MM.1S (cell line): ENCODE measurements around the gene TMEM161B.

ENCODE experiments used
- DNase-seq: peaks from one replicate; pipeline ENCODE4 v3.0.0-alpha.2; 2015
- H2AFZ ChIP-seq: fragments of 300-600 bp; sonication (generic); 2 replicates; pipeline ENCODE4 v1.6.0; 2016; ENCODE audit warnings: antibody characterized with exemption, low read length
- H3F3A ChIP-seq: fragments of 300-600 bp; sonication (generic); 2 replicates; pipeline ENCODE4 v1.6.1; 2016; ENCODE audit warnings: mild to moderate bottlenecking, antibody characterized with exemption, low read length, moderate library complexity, mixed read lengths; ENCODE audit not compliant: insufficient read depth
- H3K27ac ChIP-seq: fragments of 300-600 bp; sonication (generic); 2 replicates; pipeline ENCODE4 v1.5.1; 2016; ENCODE audit warnings: mild to moderate bottlenecking, low read length
- H3K27me3 ChIP-seq: fragments of 300-600 bp; sonication (generic); replicated peaks from 2 replicates; pipeline ENCODE4 v1.6.0; 2016; ENCODE audit warnings: low read length; ENCODE audit not compliant: insufficient read depth
- H3K36me3 ChIP-seq: fragments of 300-600 bp; sonication (generic); replicated peaks from 2 replicates; pipeline ENCODE4 v1.6.1; 2016; ENCODE audit warnings: mild to moderate bottlenecking, low read length, mixed read lengths; ENCODE audit not compliant: insufficient read depth
- H3K4me1 ChIP-seq: fragments of 300-600 bp; sonication (generic); 2 replicates; pipeline ENCODE4 v1.6.1; 2016; ENCODE audit warnings: low read length, mixed read lengths
- H3K4me2 ChIP-seq: fragments of 300-600 bp; sonication (generic); 2 replicates; pipeline ENCODE4 v1.6.0; 2016; ENCODE audit warnings: low read depth, low read length
- H3K4me3 ChIP-seq: fragments of 300-600 bp; sonication (generic); 2 replicates; pipeline ENCODE4 v1.5.1; 2016; ENCODE audit warnings: low read length, mixed read lengths
- H3K79me2 ChIP-seq: fragments of 300-600 bp; sonication (generic); 2 replicates; pipeline ENCODE4 v1.6.1; 2016; ENCODE audit warnings: mixed run types, low read length, mixed read lengths
- H3K9ac ChIP-seq: fragments of 300-600 bp; sonication (generic); 2 replicates; pipeline ENCODE4 v1.6.1; 2016; ENCODE audit warnings: low read length, mixed read lengths
- H3K9me2 ChIP-seq: fragments of 300-600 bp; sonication (generic); replicated peaks from 2 replicates; pipeline ENCODE4 v1.6.1; 2016; ENCODE audit warnings: mild to moderate bottlenecking, low read length, mixed read lengths; ENCODE audit not compliant: insufficient read depth
- H3K9me3 ChIP-seq: fragments of 300-600 bp; sonication (generic); replicated peaks from 2 replicates; pipeline ENCODE4 v1.6.1; 2016; ENCODE audit warnings: mild to moderate bottlenecking, low read length, mixed read lengths; ENCODE audit not compliant: insufficient read depth
- H4K20me1 ChIP-seq: fragments of 300-600 bp; sonication (generic); 2 replicates; pipeline ENCODE4 v1.6.1; 2016; ENCODE audit warnings: mild to moderate bottlenecking, low read length, moderate library complexity, mixed read lengths; ENCODE audit not compliant: insufficient read depth
- CTCF ChIP-seq: fragments of 300-600 bp; sonication (generic); IDR thresholded peaks from 2 replicates; pipeline ENCODE4 v1.5.1; 2016; ENCODE audit warnings: antibody characterized with exemption, low read length, mixed read lengths
- EZH2 ChIP-seq: fragments of 300-600 bp; sonication (generic); optimal IDR thresholded peaks from 2 replicates; pipeline ENCODE3; 2017; ENCODE audit warnings: low read depth, mild to moderate bottlenecking, antibody characterized with exemption, low read length, mixed read lengths
- EZH2phosphoT487 ChIP-seq: fragments of 300-600 bp; sonication (generic); IDR thresholded peaks from 2 replicates; pipeline ENCODE4 v1.6.1; 2018; ENCODE audit warnings: antibody characterized with exemption, low read length

Gene TMEM161B

DNA sequence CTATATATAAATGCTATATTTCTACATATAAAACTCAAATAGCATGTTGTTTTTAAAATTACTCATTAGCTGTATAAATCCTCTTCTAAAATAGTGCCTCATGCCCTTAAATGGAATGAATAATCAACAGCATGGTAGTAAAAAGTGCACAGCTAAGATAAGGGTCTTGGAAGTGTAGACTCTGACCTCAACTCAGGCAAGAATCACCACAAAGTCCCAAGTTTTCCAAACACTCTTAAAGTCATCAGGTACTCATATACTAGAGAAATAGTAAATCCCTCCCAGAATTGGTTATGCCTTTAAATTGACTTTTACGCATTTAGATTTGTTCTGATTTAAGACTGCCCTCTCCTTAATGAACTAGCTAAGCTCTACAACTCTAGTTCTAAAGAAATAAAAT is 113.8 kb downstream of the TMEM161B start:
- Histone ChIP-seq H3K27me3 (no peaks in the 10 kb centered on the region), H3K9ac (no peak overlapping the region), H3K4me1 (no peaks in the 10 kb centered on the region), H3K9me2 (no peaks in the 10 kb centered on the region), H3K36me3 (no peaks in the 10 kb centered on the region), H3K4me2 (no peak overlapping the region), H2AFZ (no peak overlapping the region), H4K20me1 (no peaks in the 10 kb centered on the region), H3K79me2 (no peaks in the 10 kb centered on the region), H3K9me3 (no peaks in the 10 kb centered on the region), H3F3A (no peaks in the 10 kb centered on the region), H3K4me3 (no peak overlapping the region), H3K27ac (no peak overlapping the region)
- TF ChIP-seq CTCF (no peak), EZH2phosphoT487 (no peak), EZH2 (no peak)
- no peak for DNase-seq

GRCh38 chr5:88150747-88151146 is 117.9 kb downstream of the TMEM161B start:
- no peak overlapping the region for H3K4me2 ChIP-seq
- no peak overlapping the region for H3K9ac ChIP-seq
- no peaks in the 10 kb centered on the region for H3K9me2 ChIP-seq
- H3K79me2 ChIP-seq: no peaks in the 10 kb centered on the region
- no peak overlapping the region for H3K27ac ChIP-seq
- no peaks in the 10 kb centered on the region for H3K27me3 ChIP-seq
- no peak for DNase-seq
- H4K20me1 ChIP-seq: no peaks in the 10 kb centered on the region
- no peak overlapping the region for H3K4me3 ChIP-seq
- no peak for TF ChIP-seq CTCF
- TF ChIP-seq EZH2phosphoT487: no peak
- no peak for TF ChIP-seq EZH2
- H3K36me3 ChIP-seq: no peaks in the 10 kb centered on the region
- H3F3A ChIP-seq: no peaks in the 10 kb centered on the region
- H3K9me3 ChIP-seq: no peaks in the 10 kb centered on the region
- no peaks in the 10 kb centered on the region for H3K4me1 ChIP-seq
- H2AFZ ChIP-seq: no peak overlapping the region

- Histone ChIP-seq H3K27me3 (no peaks in the 10 kb centered on the region), H3F3A (peaks cover 6% of the 10 kb centered on the region; the same call in 1 of the 2 replicates), H3K4me3 (no peak overlapping the region), H3K27ac (no peak overlapping the region), H3K4me1 (no peaks in the 10 kb centered on the region), H4K20me1 (no peaks in the 10 kb centered on the region), H3K9me3 (no peaks in the 10 kb centered on the region), H3K9me2 (no peaks in the 10 kb centered on the region), H3K79me2 (no peaks in the 10 kb centered on the region), H2AFZ (no peak overlapping the region; the same call in 1 of the 2 replicates), H3K36me3 (no peaks in the 10 kb centered on the region), H3K9ac (no peak overlapping the region), H3K4me2 (peak overlapping the region; percentile 25; the same call in 1 of the 2 replicates)
- no peak for TF ChIP-seq EZH2
- TF ChIP-seq EZH2phosphoT487: no peak
- no peak for TF ChIP-seq CTCF
- no peak for DNase-seq
Measured at GRCh38 chr5:88145611-88146467, 122.8 kb downstream of the TMEM161B start.
